ENCODE results near the gene MRPL28.

- TF ChIP-seq CTCF (conservative IDR thresholded peaks at IDR 0.05) (no peak), ZFX (IDR thresholded peaks at IDR 0.05) (no peak)
Measured at GRCh38 chr16:325375-326145, 44.8 kb downstream of the MRPL28 start.
